GM19438 (cell line): ENCODE results near the gene KRT16.
"Not testable (repeated sequence)": the region's sequence is repeated elsewhere in the genome, so short reads cannot be mapped to it uniquely, and the experiment has no call there.

Source experiments
- ATAC-seq: cut with Tn5 transposase; IDR thresholded peaks from one replicate; pipeline ENCODE4 v1.9.1; 2021; ENCODE audit warnings: low read depth; ENCODE audit not compliant: unreplicated experiment

The KRT16 gene

GRCh38 chr17:41617698-41618097, 5.1 kb upstream of the KRT16 start:
- no peak for ATAC-seq

DNA sequence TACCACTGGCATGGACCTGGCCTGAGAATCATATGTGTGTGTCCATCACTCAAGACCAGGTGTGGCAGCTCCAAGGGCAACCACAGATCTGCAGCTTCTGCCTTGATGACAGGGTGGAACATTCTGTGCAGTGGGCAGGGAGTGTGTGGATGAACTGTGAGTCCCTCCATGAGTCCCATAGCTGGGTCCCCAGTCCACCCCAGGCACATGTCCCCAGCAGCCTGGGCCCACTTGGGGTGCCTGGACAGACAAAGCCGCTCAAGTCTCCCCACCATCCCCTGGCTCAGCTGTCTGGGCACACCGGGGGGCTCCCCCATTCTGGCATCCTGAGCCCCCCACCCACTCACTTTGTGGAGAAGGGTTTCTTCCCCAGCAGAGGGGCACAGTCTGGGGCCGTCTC, 4.6 kb upstream of the KRT16 start:
- no peak for ATAC-seq

GRCh38 chr17:41616486-41616885, 3.9 kb upstream of the KRT16 start:
- ATAC-seq = not testable (repeated sequence)

DNA sequence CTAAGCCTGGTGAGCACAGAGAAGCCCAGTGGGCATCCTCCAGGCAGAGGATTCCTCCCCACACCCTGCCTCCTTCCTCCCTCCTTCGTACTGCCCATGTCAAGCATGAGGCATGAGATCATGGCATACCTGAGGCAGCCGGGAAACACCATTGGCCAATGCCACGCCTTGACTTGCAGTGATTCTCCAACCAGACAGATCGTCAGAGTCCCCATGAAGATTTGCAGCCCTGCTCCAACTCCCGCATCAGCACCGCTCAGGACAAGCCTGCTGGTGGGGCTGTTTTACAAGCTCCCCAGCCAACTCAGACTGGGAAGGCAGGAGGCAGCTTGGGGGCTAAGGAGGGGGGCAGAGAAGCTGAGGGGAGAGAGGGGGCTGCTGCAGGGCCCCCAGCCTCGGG, 2.9 kb upstream of the KRT16 start:
- ATAC-seq = no peak

DNA sequence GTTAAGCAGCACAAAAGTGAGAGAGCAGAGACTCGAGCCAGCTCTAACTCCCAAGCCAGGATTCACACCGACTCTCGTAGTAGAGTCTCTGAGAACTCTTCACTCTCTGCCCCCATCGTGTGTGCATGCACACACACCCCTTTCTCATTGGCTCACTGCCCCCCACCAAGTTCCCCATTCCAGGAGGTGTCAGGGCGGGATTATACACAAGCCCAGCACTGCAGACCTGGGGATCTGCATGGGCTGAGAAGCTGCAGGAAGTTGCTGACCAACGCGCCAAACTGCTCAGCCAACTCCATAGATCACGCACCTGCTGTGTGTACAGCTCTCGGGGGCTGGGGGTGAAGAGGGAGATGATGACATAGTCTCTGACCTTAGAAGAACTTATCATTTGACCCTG, 2.2 kb upstream of the KRT16 start:
- not testable (repeated sequence) for ATAC-seq

DNA sequence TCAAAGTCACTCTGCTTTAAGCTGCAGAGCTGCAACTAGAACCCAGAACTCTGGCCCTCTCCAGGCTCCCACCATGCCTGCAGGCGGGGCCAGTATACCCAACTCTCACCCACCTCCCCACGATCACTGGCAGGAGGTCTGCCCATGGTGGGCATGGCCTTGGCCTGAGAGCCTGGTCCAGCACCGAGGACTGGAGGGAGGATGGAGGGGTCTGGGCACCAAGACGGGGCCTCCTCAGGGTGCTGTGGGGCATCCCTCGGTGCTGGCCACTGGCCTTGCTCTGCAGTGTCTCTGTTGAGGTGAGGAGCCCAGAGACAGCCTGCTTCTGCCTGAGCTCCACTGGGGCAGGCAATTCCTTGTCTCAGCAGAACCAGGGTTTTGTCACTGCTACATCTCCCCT, 1.5 kb upstream of the KRT16 start:
- no peak for ATAC-seq

DNA sequence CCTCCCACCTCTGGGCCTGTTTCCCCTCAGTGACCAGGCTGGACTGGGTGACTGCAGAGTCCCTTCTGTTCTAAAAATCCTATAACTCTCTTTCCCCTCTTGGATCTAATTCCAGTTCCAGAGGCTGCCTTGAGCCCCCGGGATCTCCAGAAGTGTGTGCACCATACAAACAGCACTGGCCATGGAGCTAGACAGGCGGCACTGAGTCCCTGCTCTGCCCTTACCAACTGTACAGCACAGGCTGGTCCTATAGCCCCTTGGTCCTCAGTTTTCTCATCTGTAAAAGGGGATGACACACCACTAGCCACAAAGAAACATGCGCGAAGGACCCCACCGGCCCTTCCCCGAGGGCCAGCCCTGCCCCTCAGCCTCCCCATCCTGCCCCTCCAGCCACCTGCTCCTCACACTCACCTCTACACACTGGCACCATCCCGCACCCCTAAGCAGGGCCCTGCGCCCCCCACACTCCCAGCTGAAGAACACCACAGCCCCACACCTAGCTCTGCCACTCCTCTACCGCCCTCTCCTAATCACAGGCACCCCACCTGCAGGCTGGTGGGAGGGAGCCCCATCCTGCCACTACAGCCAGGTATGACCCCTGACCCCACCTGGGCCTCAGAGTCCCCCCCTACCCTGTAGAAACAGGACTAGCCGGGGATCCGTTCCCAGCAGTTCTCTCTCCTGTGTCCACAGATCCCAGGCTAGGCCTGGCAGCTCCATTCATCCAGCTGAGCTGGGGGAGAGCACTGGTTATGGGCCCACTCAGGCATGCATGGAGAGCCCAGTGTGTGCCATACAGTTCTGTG, 913 bp upstream of the KRT16 start:
- no peak for ATAC-seq

GRCh38 chr17:41610965-41611640, 1.5 kb downstream of the KRT16 start:
- no peak for ATAC-seq

- not testable (repeated sequence) for ATAC-seq
These were observed 2.5 kb downstream of the KRT16 start for GRCh38 chr17:41610061-41610517.

DNA sequence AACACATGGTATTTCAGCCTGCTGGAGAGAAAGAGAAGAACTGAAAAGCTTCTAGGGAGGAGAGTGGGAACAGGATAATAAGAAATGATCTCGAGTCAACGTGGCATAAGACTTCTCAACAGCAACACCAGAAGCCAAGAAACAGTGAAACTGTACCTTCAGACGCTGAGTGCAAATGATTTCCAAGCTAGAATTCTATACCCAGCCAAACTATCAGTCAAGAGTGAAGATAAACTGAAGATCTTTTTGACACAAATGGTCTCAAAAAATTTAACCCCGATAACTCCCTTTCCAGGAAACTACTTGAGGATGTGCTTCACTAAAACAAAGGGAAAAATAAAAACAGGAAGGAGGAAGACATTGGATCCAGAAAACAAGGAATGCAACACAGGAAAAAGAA, 5.6 kb downstream of the KRT16 start:
- ATAC-seq = not testable (repeated sequence)

DNA sequence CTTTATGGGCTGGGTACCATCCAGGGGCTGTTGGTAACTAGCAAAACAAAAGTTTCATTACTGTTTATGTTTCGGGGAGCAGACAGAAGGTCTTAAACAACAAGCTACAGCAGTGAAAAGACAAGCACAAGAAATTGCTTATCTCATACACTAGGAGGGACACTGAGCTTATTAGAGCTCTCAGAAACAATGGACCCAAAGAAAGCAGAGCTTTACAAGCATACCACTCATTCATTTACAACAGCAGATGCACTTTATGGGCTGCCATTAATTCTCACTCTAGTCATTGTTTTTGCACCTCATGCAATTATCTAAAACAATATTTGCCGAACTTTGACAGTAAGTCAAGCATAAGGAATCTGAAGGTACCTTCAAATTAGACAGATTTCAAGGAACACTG, 10.0 kb downstream of the KRT16 start:
- no peak for ATAC-seq

- no peak for ATAC-seq
These were observed 12.2 kb downstream of the KRT16 start for GRCh38 chr17:41600318-41600717.

GRCh38 chr17:41599680-41600079, 12.9 kb downstream of the KRT16 start:
- ATAC-seq = no peak

DNA sequence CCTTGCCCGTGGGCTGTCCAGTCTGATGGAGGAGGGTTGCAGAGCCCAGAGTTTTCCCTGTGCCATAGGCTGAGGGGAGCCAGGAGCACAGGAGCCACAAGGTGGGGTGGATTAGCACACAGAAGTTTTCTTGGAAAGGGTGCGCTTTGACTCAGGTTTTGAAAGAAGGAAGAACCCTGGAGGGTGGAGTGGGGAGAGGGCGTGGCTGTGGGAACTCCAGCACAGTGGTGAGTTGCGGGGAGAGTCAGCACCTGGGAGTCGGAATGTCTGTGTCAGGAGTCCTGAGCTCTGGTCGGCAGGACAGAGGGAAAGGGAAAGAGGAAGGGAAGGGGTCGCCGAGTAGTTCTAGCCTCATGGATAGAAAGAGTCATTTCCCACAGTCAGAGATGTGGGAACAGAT, 17.0 kb downstream of the KRT16 start:
- ATAC-seq = no peak

GRCh38 chr17:41594363-41594915, 18.1 kb downstream of the KRT16 start:
- no peak for ATAC-seq

DNA sequence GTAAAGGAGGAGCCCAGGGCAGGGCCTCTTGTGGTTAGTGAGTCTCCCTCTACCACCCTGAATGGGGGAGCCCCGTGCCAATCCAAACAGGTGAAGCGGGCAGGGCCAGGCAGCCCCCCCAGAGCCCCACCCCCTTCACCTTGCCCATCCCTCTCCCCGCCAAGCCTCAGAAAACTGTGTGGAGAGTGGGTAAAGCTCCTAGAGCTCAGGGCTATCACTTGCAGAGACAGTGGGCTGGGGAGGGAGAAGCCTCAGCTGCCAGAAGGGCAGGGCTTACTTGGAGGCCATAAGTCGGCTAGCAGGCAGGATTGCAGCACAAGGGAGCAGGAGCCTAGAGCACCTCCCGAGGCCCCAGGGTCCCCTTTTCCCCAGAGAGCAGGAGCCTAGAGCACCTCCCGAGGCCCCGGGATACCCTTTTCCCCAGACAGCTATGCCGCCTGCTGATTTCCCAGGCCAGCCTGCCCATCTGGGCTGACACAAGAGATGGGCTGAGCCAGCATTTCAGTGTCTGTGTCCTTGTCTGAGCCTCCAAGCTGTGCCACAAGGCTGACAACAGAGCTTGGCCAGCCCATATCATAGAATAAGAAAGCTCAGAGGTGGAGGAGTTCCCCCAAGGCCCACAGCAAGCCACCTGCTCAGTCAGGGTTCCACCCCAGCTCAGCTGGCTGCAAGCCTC, 19.1 kb downstream of the KRT16 start:
- ATAC-seq = no peak

- no peak for ATAC-seq
These were observed 19.8 kb downstream of the KRT16 start for GRCh38 chr17:41592601-41593305.

DNA sequence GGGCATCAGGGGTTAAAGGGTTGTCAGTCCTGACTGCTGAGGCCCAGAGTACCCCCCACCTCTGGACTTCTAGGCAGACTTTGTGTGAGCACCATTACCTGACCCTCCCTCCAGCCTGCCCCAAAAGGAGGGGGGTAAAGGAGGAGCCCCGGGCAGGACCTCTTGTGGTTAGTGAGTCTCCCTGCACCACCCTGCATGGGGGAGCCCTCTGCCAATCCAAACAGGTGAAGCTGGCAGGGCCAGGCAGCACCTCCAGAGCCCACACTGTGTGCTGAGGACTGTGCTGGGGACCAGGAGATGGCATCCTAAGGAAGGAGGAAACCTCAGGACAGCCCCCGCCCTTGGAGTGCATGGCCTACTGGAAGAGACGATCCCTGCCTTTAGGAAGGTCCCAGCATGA, 23.3 kb downstream of the KRT16 start:
- no peak for ATAC-seq

- ATAC-seq = no peak
These were observed 24.3 kb downstream of the KRT16 start for GRCh38 chr17:41588126-41588810.

GRCh38 chr17:41586863-41587495, 25.6 kb downstream of the KRT16 start, which contains the start of gene KRT14:
Gene KRT14, minus strand, starts transcription at chr17:41586895. Its CDS starts 61 bp downstream, at chr17:41586834.
- no peak for ATAC-seq
